GM21367 (cell line): ENCODE results near the gene KPNA1.

Experiments
- ATAC-seq: cut with Tn5 transposase; IDR thresholded peaks from one replicate; pipeline ENCODE4 v1.9.1; 2021; ENCODE audit not compliant: unreplicated experiment

KPNA1 gene

GRCh38 chr3:122416966-122417365 is 97.8 kb downstream of the KPNA1 start:
- ATAC-seq, result no peak

GRCh38 chr3:122415762-122416654 is 98.7 kb downstream of the KPNA1 start, which contains the start of gene WDR5B:
WDR5B (minus strand) TSS chr3:122416062; CDS start chr3:122415528, 534 bp downstream.
- peak; percentile 81 for ATAC-seq

GRCh38 chr3:122415104-122415744 is 99.5 kb downstream of the KPNA1 start:
- peak; percentile 43 for ATAC-seq

- no peak for ATAC-seq
Observed at GRCh38 chr3:122414391-122414790, 100.3 kb downstream of the KPNA1 start.

GRCh38 chr3:122410639-122411038 is 104.1 kb downstream of the KPNA1 start:
- no peak for ATAC-seq

- no peak for ATAC-seq
Observed at GRCh38 chr3:122410111-122410510, 104.6 kb downstream of the KPNA1 start.

- ATAC-seq, result no peak
Observed at GRCh38 chr3:122409446-122409845, 105.3 kb downstream of the KPNA1 start.

- no peak for ATAC-seq
Observed at GRCh38 chr3:122407946-122408345, 106.8 kb downstream of the KPNA1 start.

- ATAC-seq, result no peak
Observed at GRCh38 chr3:122406198-122406597, 108.5 kb downstream of the KPNA1 start.

GRCh38 chr3:122405015-122405414 is 109.7 kb downstream of the KPNA1 start:
- ATAC-seq, result no peak

- ATAC-seq, result no peak
Observed at GRCh38 chr3:122403489-122403888, 111.2 kb downstream of the KPNA1 start.

GRCh38 chr3:122398920-122399319 is 115.8 kb downstream of the KPNA1 start:
- ATAC-seq, result no peak

GRCh38 chr3:122397201-122397600 is 117.5 kb downstream of the KPNA1 start:
- no peak for ATAC-seq

- ATAC-seq, result no peak
Observed at GRCh38 chr3:122396511-122396910, 118.2 kb downstream of the KPNA1 start.

- no peak for ATAC-seq
Observed at GRCh38 chr3:122395582-122395981, 119.2 kb downstream of the KPNA1 start.

GRCh38 chr3:122394173-122394572 is 120.6 kb downstream of the KPNA1 start:
- no peak for ATAC-seq

- ATAC-seq, result no peak
Observed at GRCh38 chr3:122392868-122393844, 121.6 kb downstream of the KPNA1 start.

GRCh38 chr3:122391681-122392446 is 122.9 kb downstream of the KPNA1 start:
- ATAC-seq, result no peak

GRCh38 chr3:122390665-122391064 is 124.1 kb downstream of the KPNA1 start:
- ATAC-seq, result no peak

GRCh38 chr3:122389892-122390291 is 124.8 kb downstream of the KPNA1 start:
- ATAC-seq, result no peak
